Renal pelvis (tissue), 4 donors: Measurements from ENCODE around the gene GALNT9. TPM values are rescaled to one million over a fixed set of nuclear protein-coding genes. Genes with fewer than 3 reads are reported as not detected.

Source experiments
- DNase-seq: peaks from one replicate; pipeline ENCODE4 v3.0.0-alpha.2; 2013
- polyA plus RNA-seq, 3 donors: library from polyadenylated mRNA; unstranded; fragments of 120-200 nt; gene quantifications; one replicate each; pipeline ENCODE4 v1.2.1, GENCODE V29; 2013; ENCODE audit not compliant: insufficient read length in 3 of 3

The GALNT9 gene
- polyA plus RNA-seq, 3 donors: 10.5 to 11.8 (median 11.3) TPM

DNA sequence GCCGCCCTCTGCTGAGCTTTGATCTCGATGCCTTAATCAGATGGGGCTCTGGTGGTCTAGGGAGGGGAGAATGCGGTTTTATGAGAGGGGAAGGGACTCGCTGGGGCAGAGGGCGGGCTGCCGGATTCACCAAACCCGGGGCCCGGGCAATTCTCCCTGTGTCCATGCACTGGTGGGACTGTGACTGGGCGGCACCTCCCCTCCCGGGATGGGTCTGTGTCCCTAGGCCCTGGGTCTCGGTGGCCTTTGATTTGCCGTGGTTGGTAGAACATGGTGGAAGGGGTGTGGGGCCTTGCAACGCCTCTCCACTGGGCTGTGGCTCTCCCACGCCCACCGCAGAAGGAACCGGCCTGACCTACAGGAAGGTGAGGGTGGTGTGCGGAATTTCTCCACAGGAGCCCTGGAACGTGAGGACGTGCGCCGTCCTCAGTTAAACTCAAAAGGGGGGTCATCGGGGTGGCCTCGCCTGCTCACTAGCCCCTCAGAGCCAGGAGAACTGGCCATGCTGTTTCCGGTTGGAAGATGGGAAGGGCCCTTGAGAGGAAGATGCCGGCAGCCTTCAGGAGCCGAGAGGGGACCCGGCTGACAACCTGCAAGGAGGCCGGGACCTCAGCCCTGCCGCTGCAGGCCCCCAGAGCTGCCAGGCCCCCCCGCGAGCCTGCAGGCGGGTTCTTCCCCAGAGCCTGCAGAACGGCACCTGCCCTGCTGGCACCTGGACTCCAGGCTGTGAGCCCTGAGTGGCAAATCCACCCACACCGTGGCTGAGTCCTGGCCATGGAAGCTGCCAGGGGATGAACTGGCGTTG lies 141.5 kb downstream of the GALNT9 start:
- DNase-seq: no peak

DNA sequence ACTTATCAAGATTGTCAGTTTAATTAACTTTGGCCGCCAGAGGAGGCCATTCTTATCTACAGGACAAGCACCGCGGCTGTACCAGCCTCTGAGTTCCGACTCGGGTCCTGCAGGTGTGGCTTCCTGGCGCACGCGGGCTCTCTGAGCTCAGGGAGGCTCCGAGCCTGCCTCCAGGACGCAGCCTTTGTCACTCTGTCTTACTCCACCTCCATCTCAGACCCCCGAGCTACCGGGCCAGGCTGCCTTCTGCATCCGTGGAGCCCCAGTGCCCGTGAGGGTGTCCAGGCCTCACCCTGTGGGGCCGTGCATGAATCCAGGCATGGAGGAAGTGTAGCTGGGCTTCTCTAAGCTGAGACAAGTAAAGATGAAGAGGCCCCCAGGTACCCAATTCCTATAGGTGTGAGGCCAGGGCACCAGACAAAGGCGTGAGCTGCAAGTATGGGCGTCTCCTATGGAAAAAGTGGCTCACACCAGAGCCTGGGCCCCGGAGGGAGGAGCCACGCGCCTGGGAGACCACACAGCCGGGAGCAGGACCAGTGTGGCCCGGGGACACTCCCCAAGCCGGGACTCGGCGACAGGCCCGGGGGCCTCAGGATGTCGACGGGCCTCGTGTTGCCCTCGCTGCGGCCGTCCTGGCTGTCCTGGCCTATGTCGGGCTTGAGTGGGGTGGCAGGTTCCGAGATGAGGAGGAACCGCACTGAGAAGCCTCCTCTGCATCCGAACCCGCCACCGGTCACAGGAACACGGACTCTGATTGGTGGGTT lies 142.3 kb downstream of the GALNT9 start:
- DNase-seq: no peak

DNA sequence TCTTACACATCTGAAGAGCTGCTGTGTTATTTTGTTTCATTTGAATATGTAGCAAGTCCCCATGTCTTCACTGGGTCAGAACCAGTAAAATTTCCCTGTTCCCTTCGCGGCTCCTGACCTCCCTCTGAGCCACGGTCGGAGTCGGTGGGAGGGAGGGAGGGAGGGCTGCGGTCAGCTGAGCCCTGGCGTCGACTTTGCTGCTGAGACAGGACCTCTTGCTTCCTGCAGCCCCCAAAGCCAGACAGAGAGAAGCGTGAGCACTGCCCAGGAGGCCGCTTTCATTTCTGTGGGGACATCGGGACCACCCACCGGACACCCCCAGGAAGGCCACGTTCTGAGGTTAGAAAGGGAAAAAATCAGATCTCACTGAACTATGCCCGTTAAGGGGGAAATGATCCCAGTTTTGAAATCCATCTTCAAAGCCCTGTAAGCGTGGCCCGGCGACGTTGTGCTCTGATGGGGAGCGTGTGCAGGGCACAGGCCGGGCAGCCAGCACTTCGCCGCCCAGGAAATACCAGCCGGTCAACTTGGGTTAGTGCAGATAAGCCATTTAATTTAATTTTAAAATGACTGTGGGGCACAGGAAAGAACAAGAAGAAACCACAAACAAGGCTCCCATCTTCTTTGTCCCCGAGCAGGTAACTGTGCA lies 143.1 kb downstream of the GALNT9 start:
- no peak for DNase-seq

DNA sequence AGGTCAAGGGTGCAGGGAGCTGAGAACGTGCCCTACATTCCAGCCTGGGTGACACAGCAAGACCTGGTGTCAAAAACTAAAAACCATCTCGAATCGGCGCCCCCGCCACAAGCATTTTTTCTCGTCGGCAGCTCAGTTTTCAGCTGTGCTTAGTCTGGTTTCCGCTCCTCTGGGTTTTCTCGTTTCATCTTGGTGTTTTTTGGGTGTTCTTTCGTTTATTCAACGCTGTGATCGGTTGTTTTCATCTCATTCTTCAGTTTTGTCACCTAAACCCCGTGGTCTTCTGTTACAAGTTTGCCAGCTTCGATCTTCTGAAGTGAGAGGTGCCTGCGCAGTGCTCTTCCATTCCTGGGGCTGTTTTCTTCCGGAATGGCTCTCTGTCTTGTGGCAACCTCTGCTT lies 143.7 kb downstream of the GALNT9 start:
- no peak for DNase-seq

DNA sequence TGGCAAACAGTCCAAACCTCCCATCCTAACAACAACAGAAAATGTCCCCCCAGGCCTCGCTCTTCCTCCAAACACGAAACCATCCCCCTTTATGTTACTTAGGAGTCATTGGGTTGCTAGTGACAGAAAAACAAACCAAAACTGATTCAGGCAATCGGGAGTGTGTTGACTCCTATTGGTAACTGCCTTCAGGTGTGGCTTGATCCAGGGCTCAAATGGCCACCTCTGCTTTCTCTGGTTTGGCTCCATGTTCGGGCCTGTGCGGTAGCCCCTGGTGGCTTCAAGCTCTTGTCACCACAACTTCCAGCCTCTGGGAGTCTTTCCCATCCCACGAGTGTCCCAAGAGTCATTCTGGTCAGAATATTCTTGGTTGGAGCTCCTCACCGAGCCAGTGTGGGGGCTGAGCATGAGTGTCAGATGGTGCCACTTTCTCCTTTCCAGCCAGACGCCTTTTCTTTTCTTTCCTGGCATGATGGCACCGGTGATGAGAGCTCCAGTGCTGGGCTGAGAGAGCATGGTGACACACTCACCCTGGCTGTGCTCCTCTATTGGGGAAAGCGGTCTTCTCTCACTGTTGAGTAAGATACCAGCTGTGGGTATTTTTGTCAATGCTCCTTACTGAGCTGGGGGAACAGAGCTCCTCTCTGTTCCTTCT lies 146.6 kb downstream of the GALNT9 start:
- DNase-seq: no peak

DNA sequence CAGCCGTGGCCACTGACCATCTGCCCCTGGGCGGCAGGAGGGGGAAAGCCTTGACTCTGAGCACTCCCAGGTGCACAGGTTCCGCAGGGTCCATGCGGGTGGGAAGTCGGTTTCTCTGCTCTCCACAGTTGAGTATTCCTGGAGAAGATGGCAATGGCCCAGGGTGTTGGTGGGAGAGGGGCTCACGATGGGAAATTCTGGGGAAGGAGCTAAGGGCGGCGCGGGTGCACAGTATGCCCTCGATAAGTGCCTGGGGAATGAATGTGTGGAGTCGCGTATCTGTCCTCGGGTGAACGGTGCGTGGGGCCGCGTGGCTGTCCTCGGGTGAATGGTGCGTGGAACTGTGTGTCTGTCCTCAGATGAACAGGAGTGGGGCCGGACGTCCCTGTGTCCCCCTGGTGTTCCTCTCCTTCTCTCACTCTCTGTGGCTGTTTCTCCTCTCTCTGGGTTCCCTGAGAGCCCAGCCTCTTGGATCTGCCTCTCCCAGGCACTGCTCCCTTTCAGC lies 147.1 kb downstream of the GALNT9 start:
- DNase-seq: no peak

DNA sequence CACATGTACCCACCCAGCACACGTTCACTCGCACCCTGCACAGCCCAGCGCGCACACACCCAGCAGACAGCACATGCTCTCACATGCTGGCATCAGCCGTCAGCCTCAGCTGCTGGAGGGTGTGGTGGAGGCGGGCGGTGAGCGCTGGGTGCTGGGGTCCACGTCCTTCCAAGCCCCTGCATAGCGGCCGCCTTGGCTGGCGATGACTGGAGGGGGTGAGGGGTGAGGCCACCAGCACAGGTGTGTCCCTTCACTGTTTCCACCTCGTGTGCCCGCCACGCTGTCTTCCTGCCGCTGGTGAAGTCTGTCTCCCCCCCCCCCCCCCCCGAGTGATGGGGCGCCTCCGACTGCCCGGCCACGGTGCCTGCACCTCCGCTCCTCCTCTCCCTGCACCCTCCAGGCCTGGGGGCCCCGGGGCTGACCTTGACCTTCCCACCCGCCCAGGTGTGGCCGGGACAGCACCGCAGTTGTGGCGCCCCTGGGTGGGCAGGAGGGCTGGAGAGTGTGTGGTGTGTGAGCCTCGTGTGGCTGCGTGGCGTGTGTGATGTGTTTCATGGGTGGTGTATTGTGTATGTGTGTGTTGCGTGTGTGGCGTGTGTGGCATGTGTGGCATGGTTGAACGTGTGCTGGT lies 147.7 kb downstream of the GALNT9 start:
- DNase-seq: no peak

DNA sequence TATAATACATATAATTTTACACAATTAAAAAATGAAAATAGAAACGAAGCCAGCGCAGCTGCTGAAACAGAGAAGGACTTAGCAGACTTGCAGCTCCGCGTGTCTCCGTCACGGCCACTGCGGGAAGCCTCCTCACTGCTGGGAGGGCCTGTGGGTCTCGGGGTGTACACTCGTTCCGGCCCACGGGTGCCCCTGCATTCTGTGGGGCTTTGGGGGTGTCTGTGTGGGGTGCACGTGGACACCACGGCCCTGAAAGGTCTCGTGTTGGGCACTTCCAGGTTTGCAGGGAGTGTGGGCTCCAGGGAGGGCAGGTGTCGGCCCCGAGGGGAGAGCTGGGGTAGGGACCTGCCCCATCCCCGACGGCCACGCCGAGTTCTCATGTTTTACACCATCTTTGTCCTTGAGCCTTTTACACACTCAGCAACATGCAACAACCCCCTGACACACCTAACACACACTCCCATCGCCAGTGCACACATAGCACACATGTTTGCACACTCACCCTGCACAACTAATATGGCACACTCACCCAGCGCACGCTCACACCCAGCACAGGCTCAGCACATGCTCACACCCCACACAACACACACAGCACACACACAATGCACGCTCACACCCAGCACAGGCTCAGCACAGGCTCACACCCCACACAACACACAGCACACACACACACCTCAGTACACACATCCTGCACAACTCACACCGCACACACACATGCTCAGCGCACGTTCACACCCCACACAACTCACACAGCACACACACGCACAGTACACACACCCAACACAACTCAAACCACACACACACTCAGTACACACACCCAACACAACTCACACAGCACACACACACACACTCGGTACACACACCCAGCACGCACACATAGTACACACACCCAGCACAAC lies 148.5 kb downstream of the GALNT9 start:
- no peak for DNase-seq

DNA sequence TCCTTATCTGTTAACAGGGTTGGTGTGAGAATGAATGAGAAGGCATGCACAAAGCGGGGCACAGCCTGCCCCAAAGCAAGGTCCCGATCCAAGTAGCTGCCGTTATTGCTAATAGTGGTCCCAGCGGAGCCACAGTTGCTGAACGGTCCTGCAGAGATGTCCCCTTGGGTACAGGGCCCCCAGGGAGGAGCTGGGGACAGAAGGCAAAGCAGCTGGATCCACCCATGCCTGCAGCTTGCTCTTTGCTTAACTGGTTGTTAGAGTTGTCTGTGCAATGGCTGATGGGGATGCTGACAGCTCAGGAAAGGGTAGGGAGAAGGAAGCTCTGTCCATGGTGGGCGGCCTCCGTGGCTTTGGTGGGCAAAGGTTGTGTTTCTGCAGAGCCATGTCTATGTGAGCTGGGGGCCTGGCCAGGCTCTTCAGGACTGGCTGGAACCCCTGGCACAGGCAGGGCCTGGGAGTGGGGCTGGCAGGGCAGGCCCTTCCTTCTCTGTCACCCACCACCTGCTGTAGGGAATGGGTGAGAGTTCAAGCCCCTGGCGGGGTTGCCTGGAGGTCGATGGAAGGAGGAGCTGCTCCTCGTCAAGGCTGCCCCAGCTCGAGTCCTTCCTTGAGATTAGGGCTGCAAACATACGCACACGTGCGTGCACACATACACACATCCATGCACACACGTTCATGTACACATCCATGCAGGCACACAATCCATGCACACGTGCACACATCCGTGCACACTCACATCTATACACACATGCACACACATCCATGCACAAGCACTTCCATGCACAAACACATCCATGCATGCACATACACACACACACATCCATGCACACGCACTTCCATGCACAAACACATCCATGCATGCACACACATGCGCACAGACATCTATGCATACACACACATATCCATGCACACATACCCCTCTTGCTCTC lies 149.7 kb downstream of the GALNT9 start:
- no peak for DNase-seq

DNA sequence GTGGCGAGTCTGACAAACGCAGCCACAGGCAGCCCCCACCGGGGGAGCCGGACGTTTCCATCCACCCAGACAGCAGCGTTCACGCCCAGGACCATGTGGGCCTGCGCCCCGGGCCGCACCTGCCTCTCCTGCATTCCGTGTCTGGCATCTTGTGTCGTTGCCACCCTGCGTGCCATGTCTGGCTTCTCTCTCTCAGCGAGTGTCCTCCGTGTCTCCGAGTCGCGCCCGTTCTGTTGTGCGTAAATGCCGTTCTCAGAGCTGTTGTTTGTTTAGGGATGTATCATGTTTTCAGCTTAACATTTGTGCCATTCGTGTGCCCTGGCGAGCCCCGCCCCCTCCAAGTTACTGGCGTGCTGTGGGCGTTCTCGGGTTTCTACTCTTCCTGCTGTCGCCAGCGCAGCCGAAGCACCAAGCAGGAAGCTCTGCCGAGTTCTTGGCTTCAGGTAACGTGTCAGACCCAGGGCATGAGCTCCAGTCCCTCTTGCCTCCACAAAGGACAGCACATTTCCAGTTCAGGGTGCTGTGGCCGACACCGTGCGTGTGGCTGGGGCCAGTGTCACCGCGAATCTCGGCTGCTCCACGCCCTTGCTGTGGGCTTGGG lies 150.5 kb downstream of the GALNT9 start:
- no peak for DNase-seq

DNA sequence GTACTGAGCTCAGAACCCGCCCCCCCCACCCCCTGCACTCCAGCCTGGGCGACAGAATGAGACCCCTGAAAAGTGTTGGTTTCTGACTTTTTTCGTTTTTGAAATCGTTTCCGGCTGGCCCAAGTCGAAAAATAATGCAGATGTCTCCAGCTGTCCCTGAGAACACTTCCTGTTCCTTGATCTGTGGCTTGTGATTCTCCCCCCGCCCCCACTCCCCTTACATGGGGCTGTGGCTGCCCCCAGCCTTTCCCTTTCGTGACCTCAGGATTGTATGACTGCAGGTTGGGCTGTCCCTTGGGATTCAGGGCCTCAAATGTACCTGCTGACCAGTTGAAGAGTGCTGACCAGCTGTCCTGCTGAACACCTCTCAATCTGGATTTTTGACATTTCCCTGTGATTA lies 151.1 kb downstream of the GALNT9 start:
- DNase-seq: peak; percentile 48

DNA sequence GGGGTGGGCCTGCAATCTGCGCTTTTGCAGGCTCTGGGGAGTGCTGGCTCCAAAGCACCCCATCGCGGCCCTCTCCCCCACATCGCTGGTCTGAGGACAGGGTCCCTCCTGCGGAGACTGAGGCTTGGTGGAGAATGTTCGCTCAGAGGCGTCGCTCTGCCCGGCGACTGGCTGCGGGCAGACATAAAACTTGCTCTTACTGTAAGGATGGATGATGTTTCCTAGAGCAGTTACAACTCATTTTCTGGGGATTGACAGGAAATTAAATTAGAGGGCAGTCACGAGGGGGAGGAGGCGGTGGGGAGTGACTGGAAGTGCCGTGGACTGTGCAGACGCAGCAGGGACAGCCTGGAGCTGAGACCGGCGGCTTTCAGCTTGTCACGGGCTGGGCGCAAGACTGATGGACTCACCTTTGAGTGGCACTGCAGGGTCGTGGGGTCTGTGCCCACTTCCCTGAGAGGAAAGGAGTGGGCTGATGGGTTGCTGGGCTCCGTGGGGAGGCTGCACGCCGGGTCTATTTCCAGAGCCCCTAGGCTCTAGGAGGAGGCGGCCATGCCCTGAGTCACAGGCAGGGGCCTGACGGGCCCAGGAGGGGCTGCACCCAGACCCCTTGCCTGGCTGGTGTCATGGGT lies 152.4 kb downstream of the GALNT9 start:
- peak; percentile 47 for DNase-seq

DNA sequence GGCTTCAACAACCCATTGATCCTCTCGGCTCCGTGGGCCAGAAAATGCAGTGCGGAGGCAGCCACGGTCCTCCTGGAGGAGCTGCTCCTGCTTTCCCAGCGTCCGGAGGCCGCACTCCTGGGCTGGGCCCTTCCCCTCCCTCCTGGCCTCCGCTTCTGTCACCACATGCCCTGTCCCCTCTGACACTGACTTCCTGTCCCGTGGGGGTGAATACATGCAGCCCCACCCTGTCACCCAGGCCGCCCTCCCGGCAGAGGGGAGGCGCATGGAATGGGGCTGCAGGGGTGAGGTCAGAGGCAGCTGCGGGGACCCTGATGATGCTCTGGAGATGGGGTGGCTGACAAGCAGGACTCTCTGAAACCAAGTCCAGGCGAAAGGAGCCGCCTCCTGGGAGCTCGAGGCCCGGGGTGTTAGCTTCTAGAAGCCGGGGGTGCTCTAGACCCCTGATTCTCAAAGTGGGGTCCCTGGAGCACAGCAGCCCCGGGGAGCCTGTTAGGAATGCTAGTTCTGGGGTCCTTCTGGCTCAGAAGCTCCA lies 152.9 kb downstream of the GALNT9 start:
- DNase-seq: no peak

DNA sequence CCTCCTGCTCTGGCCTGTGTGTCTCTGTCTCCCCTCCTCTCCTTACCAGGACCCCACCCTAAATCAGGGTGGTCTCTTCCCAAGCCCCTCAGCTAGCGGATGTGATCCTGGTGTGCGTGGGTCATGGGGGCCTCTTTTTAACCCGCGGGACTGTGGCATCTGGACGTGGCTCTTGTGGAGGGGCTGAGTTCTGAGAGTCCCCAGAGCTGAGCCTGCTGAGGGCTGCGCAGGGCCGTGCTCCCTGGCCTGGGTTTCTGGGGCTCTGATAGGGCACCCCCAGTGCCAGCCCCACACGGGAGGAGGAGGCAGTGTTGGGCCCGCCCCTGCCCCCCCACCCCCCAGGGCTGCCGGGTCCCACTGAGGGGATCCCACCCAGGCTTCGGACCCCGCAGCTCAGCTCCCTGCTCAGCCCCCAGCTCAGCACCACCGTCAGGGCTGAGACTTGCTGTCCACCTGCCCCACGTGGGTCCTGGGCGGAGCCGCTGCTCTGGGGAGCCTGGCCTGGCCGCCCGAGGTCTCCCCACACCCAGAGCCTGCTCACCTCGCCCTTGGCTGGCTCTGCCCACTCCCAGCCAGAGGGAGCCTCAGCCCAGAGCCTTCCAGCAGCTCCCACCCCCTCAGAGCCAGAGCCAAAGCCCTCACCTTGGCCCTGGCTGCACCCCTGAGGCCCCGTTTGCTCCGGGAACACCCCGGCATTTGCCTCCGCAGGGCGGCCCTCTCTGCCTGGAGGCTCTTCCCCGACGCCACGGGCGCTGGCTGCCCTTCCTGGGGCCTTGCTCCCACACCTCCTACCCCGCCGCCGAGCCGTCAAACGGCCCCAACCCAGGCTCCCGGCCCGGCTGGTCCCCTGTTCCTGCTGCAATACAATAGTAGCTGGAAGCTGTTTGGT lies 153.6 kb downstream of the GALNT9 start:
- no peak for DNase-seq

DNA sequence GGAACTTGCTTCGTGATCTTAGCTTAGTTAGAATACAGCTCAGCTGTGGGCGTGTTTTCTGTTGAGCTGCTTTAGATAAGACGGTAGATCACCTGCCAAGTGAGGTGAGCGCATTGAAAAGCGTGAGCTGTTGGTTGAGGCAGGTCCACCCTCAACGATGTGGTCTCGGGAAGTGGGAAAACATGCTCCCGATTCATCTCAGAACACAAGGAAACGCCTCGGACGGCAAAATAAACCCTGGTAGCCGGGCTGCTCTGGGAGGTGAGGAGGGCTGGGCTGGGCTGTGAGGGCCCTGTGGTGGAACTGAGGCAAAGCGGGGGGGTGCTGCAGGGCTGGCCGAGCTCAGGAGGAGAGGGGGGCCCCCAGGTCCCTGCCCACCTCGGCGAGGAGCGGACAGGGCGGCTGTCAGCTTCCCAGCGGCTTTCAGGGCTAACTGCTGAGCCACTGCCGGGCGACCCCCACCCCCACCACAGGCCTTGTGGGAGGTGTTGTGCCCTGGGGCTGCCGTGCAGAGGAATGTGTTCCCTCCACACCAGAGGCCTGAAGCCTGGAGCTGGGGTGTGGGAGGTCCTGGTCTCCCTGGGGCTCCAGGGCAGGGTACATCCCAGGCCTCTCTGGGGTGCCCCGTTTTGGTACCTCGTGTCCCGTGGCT lies 154.4 kb downstream of the GALNT9 start:
- no peak for DNase-seq

DNA sequence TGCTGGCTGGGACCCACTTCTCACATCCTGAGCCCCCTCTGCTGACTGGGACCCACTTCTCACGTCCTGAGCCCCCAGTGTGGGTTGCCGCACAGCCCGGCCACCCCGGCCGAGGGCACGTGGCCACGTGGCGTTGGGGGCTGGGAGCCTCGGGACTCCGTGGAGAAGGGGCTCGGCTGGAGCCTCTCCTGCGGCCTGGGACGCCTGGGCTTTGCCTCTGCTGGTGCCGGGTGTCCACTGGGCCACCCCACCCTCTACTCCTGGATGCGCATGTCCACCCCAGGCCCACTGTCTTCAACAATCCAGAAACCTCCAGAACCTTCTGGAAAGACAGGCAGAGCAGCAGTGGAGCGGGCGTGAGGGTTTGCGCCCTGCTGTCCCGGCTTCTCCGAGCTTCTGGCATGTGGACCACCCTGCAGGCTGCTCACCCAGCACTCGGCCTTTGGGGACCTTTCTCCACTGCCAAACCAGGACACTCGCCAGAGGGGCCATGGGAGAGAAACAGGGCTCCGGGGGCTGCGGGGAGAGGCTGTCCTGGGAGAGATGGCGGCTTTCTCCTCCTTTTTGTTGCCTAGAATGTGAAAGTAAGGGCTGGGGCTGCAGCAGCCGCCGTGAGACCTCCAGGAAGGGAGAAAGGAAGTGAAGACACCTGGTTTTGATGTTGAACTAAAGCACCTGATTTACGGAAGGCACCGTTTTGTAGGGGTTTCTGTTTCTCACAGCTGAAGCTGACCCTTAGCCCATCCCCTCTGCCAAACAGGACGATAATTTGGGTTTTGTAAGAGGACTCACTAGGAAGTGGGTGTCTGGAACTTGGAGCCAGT lies 155.2 kb downstream of the GALNT9 start:
- no peak for DNase-seq
